Psoas muscle (tissue), 8 donors: ENCODE data around the gene NUF2. TPM values are rescaled to one million over a fixed set of nuclear protein-coding genes. Genes with fewer than 3 reads are reported as not detected.

ENCODE experiments used
- ATAC-seq, 4 donors: fragments of 200-7000 bp; cut with Tn5 transposase; one replicate each; pipeline ENCODE4 v1.9.1; 2020; ENCODE audit warnings: moderate library complexity in 3 of 4, mild to moderate bottlenecking in 2 of 4
- DNase-seq, 2 donors: peaks; one replicate each; pipeline ENCODE4 v3.0.0-alpha.2; 2020
- H3K27ac ChIP-seq: fragments of 200-600 bp; one replicate; pipeline ENCODE4 v1.8.0; 2022
- H3K27me3 ChIP-seq, 3 donors: fragments of 200-600 bp in 1 of 3; one replicate each; pipeline versions ENCODE4 v1.6.1 to v1.8.0; 2013 to 2022; ENCODE audit warnings: low read length in 2 of 3, mild to moderate bottlenecking in 2 of 3, moderate library complexity in 1 of 3; ENCODE audit not compliant: insufficient read depth in 3 of 3
- H3K36me3 ChIP-seq, 2 donors: fragments of 200-600 bp in 1 of 2; one replicate each; pipeline versions ENCODE4 v1.6.1 to v1.8.0; 2013 to 2022; ENCODE audit warnings: low read depth in 1 of 2, mild to moderate bottlenecking in 1 of 2, moderate library complexity in 1 of 2; ENCODE audit not compliant: insufficient read depth in 1 of 2
- H3K4me1 ChIP-seq: fragments of 200-600 bp; one replicate; pipeline ENCODE4 v1.8.0; 2022
- H3K4me3 ChIP-seq: fragments of 200-600 bp; one replicate; pipeline ENCODE4 v1.8.0; 2022; ENCODE audit warnings: mild to moderate bottlenecking
- H3K9me3 ChIP-seq: fragments of 200-600 bp; one replicate; pipeline ENCODE4 v1.8.0; 2022
- WGBS, 3 donors: extraction: QIAGEN DNeasy Blood & Tissue Kit; methylation state at CpG; one replicate each; pipeline versions ENCODE4 v1.1.6 to v1.1.7; 2013; 5-methylcytosine and 5-hydroxymethylcytosine counted together
- intact Hi-C, 2 donors: fragments of 100-400 bp; cut with DNase I; formaldehyde crosslinking; loops; one replicate each; pipeline versions ENCODE4 v1.11.0 to v1.14.2; 2022
- polyA plus RNA-seq, 3 donors: library from polyadenylated mRNA; stranded (reverse); fragments of 200-250 nt; gene quantifications; one replicate each; pipeline ENCODE4 v1.2.3, GENCODE V29; 2013
- total RNA-seq, 4 donors: library from RNA; stranded (reverse); fragmentation: NEBNext Ultra II Directional in 2 of 4; extraction: Animal tissue kit (Norgen Biotek cat#: 25700) in 2 of 4; gene quantifications; one replicate each; pipeline versions ENCODE4 v1.2.1 to v1.2.4, GENCODE V29; 2021 to 2023
- TF ChIP-seq, protein P1 (sequence below): fragments of 200-600 bp; IDR thresholded peaks from one replicate; pipeline ENCODE4 v1.8.0; 2022; ENCODE audit warnings: antibody characterized with exemption
- donor health status: healthy with polysubstance abuse.
- donor health status: DM: no; HTN: no; CAD: no; lungs with moderate emphysema.
- donor health status: Bipolar disorder and iron deficiency.
- donor health status: healthy.
- donor health status: DM: yes; HTN: yes; CAD: no.
- donor health status: DM: no; HTN: no; CAD: no.
- donor health status: DM: no; HTN: no; CAD: no.
- donor health status: DM: yes; HTN: yes; CAD: no.

NUF2 gene
- total and polyA plus RNA-seq, 7 donors: 0.15 to 0.48 (median 0.27) TPM; not detected in 1

DNA sequence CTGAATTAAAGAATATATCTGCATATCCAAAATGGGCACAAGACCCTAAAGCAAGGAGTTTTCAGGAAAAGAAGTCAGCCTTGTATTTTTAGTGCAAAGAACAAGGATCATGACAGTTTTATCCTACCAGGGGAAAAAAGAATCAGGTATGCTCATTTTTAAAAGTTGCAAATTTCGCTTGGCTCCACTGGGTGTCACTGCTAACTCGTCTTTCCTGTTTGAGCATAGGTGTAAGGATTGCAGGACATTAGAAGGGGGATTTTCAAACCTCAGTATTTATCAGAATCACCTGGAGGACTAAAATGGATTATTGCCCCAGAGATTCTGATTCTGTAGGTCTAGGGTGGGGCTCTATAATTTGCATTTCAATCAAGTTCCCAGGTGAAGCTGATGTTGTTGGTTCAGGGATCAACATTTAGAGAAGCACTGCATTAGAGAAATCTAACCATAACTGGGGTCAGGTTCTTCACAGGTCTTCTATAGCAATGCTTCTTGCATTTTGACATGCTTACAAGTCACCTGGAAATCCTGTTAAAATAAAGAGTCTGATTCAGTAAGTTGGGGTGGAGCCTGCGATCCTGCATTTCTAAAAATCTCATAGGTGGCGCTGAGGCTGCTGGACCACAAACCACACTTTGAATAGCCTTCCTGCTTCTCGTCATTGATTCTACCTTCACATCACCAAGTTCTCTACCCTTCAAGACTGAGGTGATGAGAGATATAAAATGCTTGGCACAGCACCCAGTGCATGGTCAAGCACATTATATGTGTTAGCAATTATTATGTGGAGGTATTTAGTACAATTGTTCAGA, 39.6 kb downstream of the NUF2 start:
- Histone ChIP-seq H3K27me3 (no peaks in the 10 kb centered on the region), H3K27ac (no peak overlapping the region), H3K4me1 (no peaks in the 10 kb centered on the region), H3K9me3 (no peaks in the 10 kb centered on the region), H3K36me3 (no peaks in the 10 kb centered on the region), H3K4me3 (no peak overlapping the region)
- 39 to 44% (median 42%) methylated on average over 5 of the region's 5 CpGs for WGBS, 3 donors
- DNase-seq (no peak), ATAC-seq (no peak)
- intact Hi-C loops: loop anchor here (5.0 kb wide), 1 partner anchor 1711 kb away; no protein-coding TSS in a partner anchor
- TF ChIP-seq, protein P1, sequence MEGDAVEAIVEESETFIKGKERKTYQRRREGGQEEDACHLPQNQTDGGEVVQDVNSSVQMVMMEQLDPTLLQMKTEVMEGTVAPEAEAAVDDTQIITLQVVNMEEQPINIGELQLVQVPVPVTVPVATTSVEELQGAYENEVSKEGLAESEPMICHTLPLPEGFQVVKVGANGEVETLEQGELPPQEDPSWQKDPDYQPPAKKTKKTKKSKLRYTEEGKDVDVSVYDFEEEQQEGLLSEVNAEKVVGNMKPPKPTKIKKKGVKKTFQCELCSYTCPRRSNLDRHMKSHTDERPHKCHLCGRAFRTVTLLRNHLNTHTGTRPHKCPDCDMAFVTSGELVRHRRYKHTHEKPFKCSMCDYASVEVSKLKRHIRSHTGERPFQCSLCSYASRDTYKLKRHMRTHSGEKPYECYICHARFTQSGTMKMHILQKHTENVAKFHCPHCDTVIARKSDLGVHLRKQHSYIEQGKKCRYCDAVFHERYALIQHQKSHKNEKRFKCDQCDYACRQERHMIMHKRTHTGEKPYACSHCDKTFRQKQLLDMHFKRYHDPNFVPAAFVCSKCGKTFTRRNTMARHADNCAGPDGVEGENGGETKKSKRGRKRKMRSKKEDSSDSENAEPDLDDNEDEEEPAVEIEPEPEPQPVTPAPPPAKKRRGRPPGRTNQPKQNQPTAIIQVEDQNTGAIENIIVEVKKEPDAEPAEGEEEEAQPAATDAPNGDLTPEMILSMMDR: peak; percentile 46

DNA sequence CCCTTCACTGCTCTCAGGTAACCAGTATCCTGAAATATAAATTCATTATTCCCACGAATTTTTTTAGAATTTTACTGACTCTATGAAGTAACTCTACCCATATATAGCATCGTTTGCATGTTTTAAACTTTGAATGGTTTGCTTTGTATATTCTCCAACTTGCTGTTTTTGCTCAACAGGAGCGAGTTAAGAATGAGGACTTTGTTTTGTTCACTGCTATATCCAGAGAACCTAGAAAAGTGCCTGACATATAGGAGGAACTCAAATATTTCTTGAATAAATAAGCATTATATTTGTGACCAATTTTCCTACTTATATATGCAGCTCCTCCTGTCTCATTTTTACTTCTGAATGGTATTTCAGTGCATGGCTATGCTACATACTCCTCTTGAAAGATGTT, 43.4 kb downstream of the NUF2 start:
- TF ChIP-seq, protein P1: no peak
- WGBS, 3 donors: 52 to 56% (median 53%) methylated on average over 3 of the region's 3 CpGs
- Histone ChIP-seq H3K4me3 (no peak overlapping the region), H3K27ac (no peak overlapping the region), H3K36me3 (no peaks in the 10 kb centered on the region), H3K27me3 (no peaks in the 10 kb centered on the region), H3K4me1 (no peaks in the 10 kb centered on the region), H3K9me3 (no peaks in the 10 kb centered on the region)
- no peak for ATAC-seq
- no peak for DNase-seq
- intact Hi-C loops: no loop called here

DNA sequence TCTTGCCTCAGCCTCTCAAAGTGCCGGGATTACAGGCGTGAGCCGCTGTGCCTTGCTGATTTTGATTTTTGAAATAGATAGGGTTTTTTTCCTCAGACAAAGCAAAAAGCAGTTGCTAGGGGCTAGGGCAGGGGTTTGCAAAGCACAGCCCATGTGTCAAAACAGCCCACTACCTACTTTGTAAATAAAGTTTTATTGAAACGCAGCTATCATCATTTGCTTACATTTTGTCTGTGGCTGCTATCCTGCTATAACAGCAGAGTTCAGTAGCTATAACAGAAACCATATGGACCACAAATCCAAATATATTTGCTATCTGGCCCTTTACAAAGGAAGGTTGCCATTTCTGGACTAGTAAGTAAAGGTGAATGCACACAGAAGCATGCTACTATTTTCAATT, 44.8 kb downstream of the NUF2 start:
- 86 to 97% (median 96%) methylated on average over 4 of the region's 4 CpGs for WGBS, 3 donors
- Histone ChIP-seq H3K27ac (no peak overlapping the region), H3K9me3 (no peaks in the 10 kb centered on the region), H3K36me3 (no peaks in the 10 kb centered on the region), H3K4me1 (no peaks in the 10 kb centered on the region), H3K4me3 (no peak overlapping the region), H3K27me3 (no peaks in the 10 kb centered on the region)
- TF ChIP-seq, protein P1: no peak
- intact Hi-C loops: no loop called here
- DNase-seq (no peak), ATAC-seq (no peak)

DNA sequence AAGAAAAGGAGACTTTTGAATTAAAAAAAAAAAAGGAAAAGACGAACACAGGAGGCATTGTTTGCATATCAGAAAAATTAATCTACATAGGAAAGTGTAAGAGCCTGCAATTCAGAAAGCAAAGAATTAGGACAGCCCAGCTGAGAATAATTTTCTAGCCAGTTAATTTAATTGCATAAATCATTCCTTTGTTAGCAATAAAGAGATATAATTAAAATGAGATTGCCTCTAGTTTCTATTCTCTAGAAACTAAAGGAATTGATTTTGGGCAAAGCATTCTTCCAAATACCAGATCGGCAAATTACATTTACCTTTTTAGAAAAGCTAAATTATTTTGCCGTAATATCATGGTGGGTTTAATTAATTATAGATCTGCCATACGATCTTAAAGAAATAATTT, 46.0 kb downstream of the NUF2 start:
- TF ChIP-seq, protein P1: no peak
- ATAC-seq: no peak
- Histone ChIP-seq H3K4me3 (no peak overlapping the region), H3K36me3 (no peaks in the 10 kb centered on the region), H3K27me3 (peaks cover 0 to 2% (median 0%) of the 10 kb centered on the region in 3 donors), H3K27ac (no peak overlapping the region), H3K4me1 (no peaks in the 10 kb centered on the region), H3K9me3 (no peaks in the 10 kb centered on the region)
- WGBS, 3 donors: 69 to 74% (median 71%) methylated on average over 4 of the region's 4 CpGs
- intact Hi-C loops: no loop called here
- DNase-seq: no peak
